GM12892 (cell line): Measurements from ENCODE around the gene NR2C2.

ENCODE experiments used
- POLR2A ChIP-seq: IDR thresholded peaks from 2 replicates; pipeline ENCODE4 v1.6.1; 2011; ENCODE audit warnings: low read depth, low read length, control low read depth
- POLR2AphosphoS5 ChIP-seq: IDR thresholded peaks from 2 replicates; pipeline ENCODE4 v1.6.1; 2011; ENCODE audit warnings: low read depth, low read length, control low read depth

DNA sequence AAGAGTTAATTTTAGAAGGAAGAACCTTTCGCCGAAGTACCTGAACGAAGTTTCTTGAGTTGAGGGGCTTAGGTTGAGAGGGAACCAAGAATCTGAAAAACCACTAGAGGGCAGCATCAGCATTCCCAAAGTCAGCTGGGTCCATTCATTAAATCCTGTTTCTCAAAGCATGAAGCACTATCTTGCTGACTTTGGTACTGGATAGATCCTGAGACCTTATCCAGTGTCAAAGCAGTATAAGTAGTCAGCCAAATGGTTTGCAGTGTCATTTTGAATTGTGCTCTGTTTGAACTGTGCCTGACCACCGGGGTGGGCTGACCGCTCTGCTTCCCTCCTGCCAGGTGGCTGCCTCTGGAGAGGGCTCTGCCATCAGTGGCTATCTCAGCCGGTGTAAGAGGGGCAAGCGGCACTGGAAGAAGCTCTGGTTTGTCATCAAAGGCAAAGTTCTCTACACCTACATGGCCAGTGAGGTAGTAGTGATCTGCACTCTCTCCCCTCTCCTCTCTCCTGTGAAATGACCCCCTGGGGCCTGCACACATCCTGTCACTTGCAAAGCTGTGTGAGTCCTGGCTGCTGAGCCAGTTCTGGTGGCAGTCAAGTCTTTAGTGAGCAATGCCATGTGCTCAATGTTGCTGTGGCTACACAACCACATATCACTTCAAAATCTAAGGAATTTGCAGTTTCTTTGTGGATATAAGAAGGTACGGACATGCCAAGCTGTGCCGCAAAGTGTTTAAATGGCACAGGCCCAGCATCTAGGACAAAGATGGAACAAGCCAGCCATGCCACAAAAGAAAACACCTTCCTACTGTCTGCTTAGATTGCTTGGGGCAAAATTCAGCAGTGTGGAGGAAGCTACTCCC is 21.4 kb upstream of the NR2C2 start:
- TF ChIP-seq POLR2AphosphoS5 (no peak), POLR2A (no peak)
